Stimulated activated memory B cell treated with anti-CD40 and anti-IgM and Interleukin-4, amounts not matched to agents 10 μg/mL and 1 μg/mL and 100 μg/mL, for 72 hours (primary cell): ENCODE data around the gene TOM1L1.

Experiments used
- ATAC-seq: fragments of 150-1000 bp; cut with Tn5 transposase; 2 replicates; pipeline ENCODE4 v1.10.0; 2021
- H3K27ac Mint-ChIP-seq: one replicate; pipeline ENCODE4 v1.8.0; 2022; ENCODE audit warnings: mild to moderate bottlenecking, mixed read lengths
- H3K27me3 Mint-ChIP-seq: one replicate; pipeline ENCODE4 v1.8.0; 2022; ENCODE audit warnings: mixed read lengths
- H3K36me3 Mint-ChIP-seq: one replicate; pipeline ENCODE4 v1.8.0; 2022; ENCODE audit warnings: mixed read lengths
- H3K4me1 Mint-ChIP-seq: one replicate; pipeline ENCODE4 v1.8.0; 2022; ENCODE audit warnings: mixed read lengths
- H3K4me3 Mint-ChIP-seq: one replicate; pipeline ENCODE4 v1.8.0; 2022; ENCODE audit warnings: mild to moderate bottlenecking, moderate library complexity, mixed read lengths
- H3K9me3 Mint-ChIP-seq: one replicate; pipeline ENCODE4 v1.8.0; 2022; ENCODE audit warnings: mixed read lengths

Gene TOM1L1

DNA sequence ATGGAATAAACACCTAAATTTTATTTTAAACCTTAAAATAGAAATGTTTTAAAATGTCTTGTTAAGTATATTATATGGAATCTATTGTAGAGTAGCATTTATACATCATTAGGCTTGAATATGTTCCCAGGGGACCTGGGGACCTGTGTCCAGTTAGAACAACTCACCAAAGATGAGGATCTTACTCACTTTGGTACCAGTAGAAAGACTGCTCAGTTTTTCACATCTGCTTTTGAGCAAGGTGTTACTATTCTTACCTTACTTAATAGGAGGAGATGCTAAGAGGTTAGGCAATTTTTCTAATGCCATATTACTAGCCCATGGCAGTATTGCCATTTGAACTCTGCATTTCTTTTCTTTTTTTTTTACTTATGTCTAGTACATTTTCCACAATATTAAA lies 82.6 kb downstream of the TOM1L1 start:
- H3K36me3 Mint-ChIP-seq, result peaks cover 8% of the 10 kb centered on the region
- peak; percentile 48 for ATAC-seq
- H3K27me3 Mint-ChIP-seq, result no peaks in the 10 kb centered on the region
- H3K4me1 Mint-ChIP-seq, result no peaks in the 10 kb centered on the region
- no peak overlapping the region for H3K4me3 Mint-ChIP-seq
- H3K27ac Mint-ChIP-seq, result no peak overlapping the region
- no peaks in the 10 kb centered on the region for H3K9me3 Mint-ChIP-seq

DNA sequence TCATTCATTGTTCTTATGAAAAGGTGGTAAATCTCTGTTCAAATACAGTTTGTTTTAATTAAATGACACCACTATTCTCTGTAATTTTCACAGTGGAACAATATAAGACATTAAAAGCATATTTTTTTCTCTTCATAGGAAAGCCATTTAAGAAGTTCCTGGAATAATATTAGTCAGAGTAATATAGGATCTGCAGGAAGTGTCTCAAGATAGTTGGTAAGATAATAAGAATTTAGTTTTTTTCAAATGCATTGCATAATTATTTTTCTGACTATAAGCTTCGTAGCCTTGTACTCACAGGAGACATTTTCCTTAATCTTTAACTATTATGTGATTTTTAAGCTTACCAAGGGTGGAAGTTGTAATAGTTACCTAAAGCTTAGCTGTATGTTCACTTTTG lies 84.8 kb downstream of the TOM1L1 start:
- Mint-ChIP-seq H3K4me1 (no peaks in the 10 kb centered on the region), H3K27me3 (no peaks in the 10 kb centered on the region), H3K9me3 (no peaks in the 10 kb centered on the region), H3K27ac (no peak overlapping the region), H3K4me3 (no peak overlapping the region), H3K36me3 (no peaks in the 10 kb centered on the region)
- ATAC-seq, result no peak

DNA sequence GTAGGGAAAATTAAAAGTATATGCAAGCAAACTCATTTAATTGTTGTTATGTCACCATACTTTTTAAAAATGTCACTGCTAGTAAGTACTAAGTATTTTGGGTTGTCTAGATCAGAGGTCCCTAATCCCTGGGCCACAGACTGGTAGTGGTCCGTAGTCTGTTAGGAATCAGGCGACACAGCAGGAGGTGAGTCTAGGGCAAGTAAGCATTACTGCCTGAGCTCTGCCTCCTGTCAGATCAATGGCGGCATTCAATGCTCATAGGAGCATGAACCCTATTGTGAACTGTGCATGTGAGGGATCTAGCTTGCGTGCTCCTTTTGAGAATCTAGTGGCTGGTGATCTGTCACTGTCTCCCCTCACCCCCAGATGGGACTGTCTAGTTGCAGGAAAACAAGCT lies 89.5 kb downstream of the TOM1L1 start:
- Mint-ChIP-seq H3K9me3 (no peaks in the 10 kb centered on the region), H3K4me1 (no peaks in the 10 kb centered on the region), H3K27ac (no peak overlapping the region), H3K27me3 (no peaks in the 10 kb centered on the region), H3K4me3 (no peak overlapping the region), H3K36me3 (no peaks in the 10 kb centered on the region)
- ATAC-seq, result no peak

DNA sequence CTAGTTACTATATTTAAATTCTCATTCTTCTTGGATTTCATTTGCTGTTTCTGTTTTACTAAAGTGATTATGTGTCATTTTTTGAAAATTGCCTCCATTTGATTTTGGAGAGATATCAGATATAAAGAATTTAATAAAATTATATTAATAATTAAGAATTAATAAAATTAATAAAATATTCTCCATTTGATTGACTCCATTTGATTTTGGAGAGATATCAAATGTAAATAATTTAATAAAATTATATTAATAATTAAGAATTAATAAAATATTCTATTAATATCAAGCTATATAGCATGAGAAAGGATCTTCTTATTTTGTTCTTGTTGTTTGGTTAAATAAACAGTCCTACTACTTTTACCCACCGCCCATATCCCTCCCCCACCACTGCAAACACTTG lies 90.9 kb downstream of the TOM1L1 start:
- H3K4me3 Mint-ChIP-seq, result no peak overlapping the region
- H3K27me3 Mint-ChIP-seq, result no peaks in the 10 kb centered on the region
- no peak for ATAC-seq
- no peaks in the 10 kb centered on the region for H3K36me3 Mint-ChIP-seq
- H3K9me3 Mint-ChIP-seq, result no peaks in the 10 kb centered on the region
- H3K27ac Mint-ChIP-seq, result no peak overlapping the region
- no peaks in the 10 kb centered on the region for H3K4me1 Mint-ChIP-seq

DNA sequence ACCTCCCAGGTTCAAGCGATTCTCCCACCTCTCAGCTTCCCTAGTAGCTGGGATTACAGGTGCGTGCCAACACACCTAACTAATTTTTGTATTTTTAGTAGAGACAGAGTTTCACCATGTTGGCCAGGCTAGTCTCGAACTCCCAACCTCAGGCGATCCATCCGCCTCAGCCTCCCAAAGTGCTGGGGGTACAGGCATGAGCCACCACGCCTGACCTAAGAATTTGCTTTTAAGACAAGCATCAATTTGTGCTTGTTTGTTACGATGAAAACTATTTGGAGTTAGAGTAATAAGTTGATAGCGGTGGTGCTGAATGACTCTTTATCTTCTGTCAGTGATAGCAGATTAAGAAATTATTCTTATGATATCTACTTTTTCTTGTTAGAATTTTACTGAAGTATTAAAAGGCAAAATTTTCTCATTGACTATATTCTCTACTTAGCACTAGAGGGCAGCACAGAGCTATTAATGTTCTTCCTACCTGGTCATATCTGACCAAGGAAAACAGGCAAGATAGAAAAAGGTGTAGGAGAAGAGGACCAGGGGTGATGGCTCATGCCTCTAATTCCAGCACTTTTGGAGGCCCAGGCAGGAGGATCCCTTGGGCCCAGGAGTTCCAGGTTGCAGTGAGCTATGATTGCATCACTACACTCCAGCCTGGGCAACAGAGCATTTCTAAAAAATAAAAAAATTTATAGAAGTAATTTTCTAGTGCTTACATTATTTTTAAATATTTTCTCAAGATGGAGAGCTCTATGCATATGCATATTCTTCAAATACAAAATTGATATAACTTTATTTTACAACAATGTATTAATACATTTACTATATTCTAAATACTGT lies 92.4 kb downstream of the TOM1L1 start:
- Mint-ChIP-seq H3K4me3 (no peak overlapping the region), H3K36me3 (no peaks in the 10 kb centered on the region), H3K4me1 (no peaks in the 10 kb centered on the region), H3K9me3 (no peaks in the 10 kb centered on the region), H3K27ac (no peak overlapping the region), H3K27me3 (no peaks in the 10 kb centered on the region)
- no peak for ATAC-seq

DNA sequence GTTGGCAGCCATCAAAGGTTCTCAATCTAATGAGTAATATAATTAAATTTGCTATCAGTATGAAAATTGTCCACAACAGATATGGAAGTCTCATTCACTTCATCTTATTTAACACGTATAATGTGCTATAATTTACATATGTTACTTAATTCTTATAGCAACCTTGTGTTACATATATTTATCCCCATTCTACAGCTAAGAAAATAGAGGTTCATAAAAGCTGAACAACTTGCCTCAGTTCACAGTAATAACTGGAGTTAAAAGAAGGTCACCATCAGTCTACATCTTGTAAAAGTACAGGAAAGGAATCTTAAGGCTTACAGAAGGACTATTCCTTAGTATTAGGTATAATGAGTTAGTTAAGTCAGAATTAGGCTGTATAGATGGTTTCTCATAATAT lies 95.8 kb downstream of the TOM1L1 start:
- H3K9me3 Mint-ChIP-seq, result no peaks in the 10 kb centered on the region
- no peaks in the 10 kb centered on the region for H3K4me1 Mint-ChIP-seq
- no peaks in the 10 kb centered on the region for H3K36me3 Mint-ChIP-seq
- no peaks in the 10 kb centered on the region for H3K27me3 Mint-ChIP-seq
- no peak for ATAC-seq
- no peak overlapping the region for H3K27ac Mint-ChIP-seq
- H3K4me3 Mint-ChIP-seq, result no peak overlapping the region

DNA sequence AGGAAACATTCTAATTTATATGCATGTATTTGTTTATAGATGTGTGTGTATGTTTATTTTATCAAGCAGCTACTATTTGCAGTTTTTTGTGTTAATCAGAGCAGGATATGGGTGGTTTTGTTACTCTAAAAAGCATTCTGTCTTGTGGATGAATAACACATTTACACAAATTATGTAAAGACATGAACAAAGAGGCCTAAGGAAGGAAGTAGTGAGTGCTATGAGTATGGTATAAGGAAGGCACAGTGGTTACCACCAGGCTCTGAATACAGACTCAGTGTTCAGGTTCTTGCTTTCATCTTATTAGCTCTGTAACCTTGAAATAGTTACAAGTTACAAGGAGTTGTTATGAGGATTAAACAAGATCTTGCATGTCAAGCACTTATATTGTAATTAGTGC lies 101.8 kb downstream of the TOM1L1 start:
- H3K27me3 Mint-ChIP-seq, result no peaks in the 10 kb centered on the region
- peaks cover 6% of the 10 kb centered on the region for H3K36me3 Mint-ChIP-seq
- H3K27ac Mint-ChIP-seq, result no peak overlapping the region
- H3K4me3 Mint-ChIP-seq, result no peak overlapping the region
- no peak for ATAC-seq
- H3K9me3 Mint-ChIP-seq, result peaks cover 2% of the 10 kb centered on the region
- H3K4me1 Mint-ChIP-seq, result no peaks in the 10 kb centered on the region

DNA sequence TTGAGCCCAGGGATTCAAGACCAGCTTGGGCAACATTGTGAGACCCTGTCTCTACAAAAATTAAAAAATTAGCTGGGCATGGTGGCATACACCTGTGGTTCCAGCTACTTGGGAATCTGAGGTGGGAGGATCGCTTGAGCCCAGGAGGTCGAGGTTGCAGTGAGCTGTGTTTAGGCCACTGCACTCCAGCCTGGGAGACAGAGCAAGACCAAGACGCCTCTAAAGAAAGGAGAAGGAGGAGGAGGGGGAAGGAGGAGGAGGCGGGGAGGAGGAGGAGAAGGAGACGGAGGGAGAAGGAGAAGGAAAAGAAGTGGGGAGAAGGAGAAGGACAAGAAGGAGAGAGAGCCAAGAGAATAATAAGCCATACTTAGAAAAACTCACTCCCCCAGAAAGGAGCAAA lies 103.8 kb downstream of the TOM1L1 start:
- Mint-ChIP-seq H3K36me3 (peaks cover 18% of the 10 kb centered on the region), H3K4me1 (no peaks in the 10 kb centered on the region), H3K27me3 (no peaks in the 10 kb centered on the region), H3K9me3 (peaks cover 2% of the 10 kb centered on the region), H3K4me3 (no peak overlapping the region), H3K27ac (no peak overlapping the region)
- no peak for ATAC-seq

DNA sequence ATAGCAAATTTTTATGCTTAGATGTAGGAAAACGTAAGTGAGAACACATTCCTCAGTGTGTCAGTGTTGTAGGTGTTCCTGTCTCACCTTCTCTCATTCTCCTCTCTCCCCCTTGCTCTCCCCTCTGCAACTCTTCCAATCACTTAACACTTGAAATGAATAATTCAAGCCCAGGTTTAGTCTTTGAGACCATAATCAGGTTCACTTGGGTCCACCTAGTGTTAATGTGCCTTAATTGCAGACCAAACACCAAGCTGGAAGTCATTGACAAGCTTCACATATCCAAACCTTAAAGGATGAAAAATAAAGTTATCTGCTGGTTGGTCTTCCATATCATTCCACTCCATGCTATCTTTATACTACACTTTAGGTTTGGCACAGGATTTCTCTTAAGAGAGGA lies 104.9 kb downstream of the TOM1L1 start:
- H3K4me1 Mint-ChIP-seq, result no peaks in the 10 kb centered on the region
- ATAC-seq, result no peak
- no peak overlapping the region for H3K4me3 Mint-ChIP-seq
- H3K36me3 Mint-ChIP-seq, result peaks cover 18% of the 10 kb centered on the region
- H3K9me3 Mint-ChIP-seq, result peaks cover 2% of the 10 kb centered on the region
- H3K27ac Mint-ChIP-seq, result no peak overlapping the region
- H3K27me3 Mint-ChIP-seq, result no peaks in the 10 kb centered on the region
